WTC11 (cell line): ENCODE data around the gene TGM2.

Source experiments
- ATF1 ChIP-seq: sonication (generic); formaldehyde crosslinking; IDR thresholded peaks from 2 replicates; pipeline ENCODE4 v1.8.1; 2023; ENCODE audit warnings: mild to moderate bottlenecking, moderate library complexity, missing genetic modification reagents
- CTCF ChIP-seq: fragments of 200-600 bp; IDR thresholded peaks from 2 replicates; pipeline ENCODE4 v1.8.0; 2022; ENCODE audit warnings: antibody characterized with exemption
- E2F5 ChIP-seq: sonication (generic); formaldehyde crosslinking; IDR thresholded peaks from 2 replicates; pipeline ENCODE4 v1.8.1; 2022; ENCODE audit warnings: mild to moderate bottlenecking, moderate library complexity, missing genetic modification reagents
- SP1 ChIP-seq: sonication (generic); formaldehyde crosslinking; conservative IDR thresholded peaks from 2 replicates; pipeline ENCODE4 v1.8.1; 2022; ENCODE audit warnings: missing genetic modification reagents
- USF2 ChIP-seq: sonication (generic); formaldehyde crosslinking; IDR thresholded peaks from 2 replicates; pipeline ENCODE4 v1.8.1; 2023; ENCODE audit warnings: mild to moderate bottlenecking, missing genetic modification reagents, moderate library complexity
- TF ChIP-seq, protein P1 (sequence below): sonication (generic); formaldehyde crosslinking; conservative IDR thresholded peaks from 2 replicates; pipeline ENCODE4 v1.8.1; 2022; ENCODE audit warnings: mild to moderate bottlenecking, missing genetic modification reagents

GRCh38 chr20:38123021-38123587 is 42.0 kb downstream of the TGM2 start:
- no peak for TF ChIP-seq SP1 (CRISPR knock-in tag)
- TF ChIP-seq USF2 (CRISPR knock-in tag), result no peak
- TF ChIP-seq E2F5 (CRISPR knock-in tag), result no peak
- TF ChIP-seq CTCF, result no peak
- no peak for TF ChIP-seq ATF1 (CRISPR knock-in tag)
- TF ChIP-seq, protein P1, sequence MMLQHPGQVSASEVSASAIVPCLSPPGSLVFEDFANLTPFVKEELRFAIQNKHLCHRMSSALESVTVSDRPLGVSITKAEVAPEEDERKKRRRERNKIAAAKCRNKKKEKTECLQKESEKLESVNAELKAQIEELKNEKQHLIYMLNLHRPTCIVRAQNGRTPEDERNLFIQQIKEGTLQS (CRISPR knock-in tag), result no peak
